B cell (primary cell): ENCODE results near the gene PHF13. TPM values are rescaled to one million over a fixed set of nuclear protein-coding genes. Genes with fewer than 3 reads are reported as not detected.

Experiments
- ATAC-seq: fragments of 200-7000 bp; cut with Tn5 transposase; one replicate; pipeline ENCODE4 v1.10.0; 2021; ENCODE audit warnings: low read depth, mild to moderate bottlenecking, moderate number of reproducible peaks, moderate library complexity
- CTCF ChIA-PET: fragments of 350-600 bp; sonication (Branson Sonifier 250); formaldehyde crosslinking; loops from one replicate; lab custom pipeline; 2021; ENCODE audit warnings: antibody characterized with exemption, inconsistent platforms; lab: Charles Lee
- POLR2A ChIA-PET: fragments of 350-600 bp; sonication (Branson Sonifier 250); formaldehyde crosslinking; loops from one replicate; lab custom pipeline; 2021; ENCODE audit warnings: antibody characterized with exemption; lab: Charles Lee
- DNase-seq: peaks from one replicate; pipeline ENCODE4 v3.0.0; 2013
- H2AFZ ChIP-seq: 2 replicates; pipeline ENCODE4 v1.6.1; 2012; ENCODE audit warnings: mild to moderate bottlenecking, low read depth, low read length; ENCODE audit not compliant: insufficient read depth, poor library complexity, severe bottlenecking
- H3K27ac ChIP-seq, 2 donors: 1 replicate in 1 of 2; 2 replicates in 1 of 2; pipeline ENCODE4 v1.5.1; 2012 to 2013; ENCODE audit warnings: low read length in 2 of 2, mild to moderate bottlenecking in 2 of 2, moderate library complexity in 1 of 2
- H3K27me3 ChIP-seq, 4 experiments: fragments of 200-600 bp in 1 of 4; sonication (generic) in 1 of 4; replicated peaks in 1 of 4; 1 replicate in 2 of 4; 2 replicates in 2 of 4; pipeline versions ENCODE4 v1.6.1 to v1.7.0; 2013 to 2016; ENCODE audit warnings: low read length in 3 of 4, mild to moderate bottlenecking in 2 of 4, mixed read lengths in 1 of 4, moderate library complexity in 1 of 4; ENCODE audit not compliant: insufficient read depth in 4 of 4, control insufficient read depth in 3 of 4; ENCODE audit errors: control extremely low read depth in 1 of 4
- H3K36me3 ChIP-seq, 2 experiments: replicated peaks in 1 of 2; 1 replicate in 1 of 2; 2 replicates in 1 of 2; pipeline versions ENCODE4 v1.6.1 to v1.7.1; 2013; ENCODE audit warnings: low read length in 1 of 2; ENCODE audit not compliant: insufficient read depth in 2 of 2, control insufficient read depth in 1 of 2; ENCODE audit errors: control extremely low read depth in 1 of 2, extremely low read depth in 1 of 2
- H3K4me1 ChIP-seq, 2 donors: fragments of 200-600 bp in 1 of 2; sonication (generic) in 1 of 2; 1 replicate in 1 of 2; 2 replicates in 1 of 2; pipeline versions ENCODE4 v1.5.1 to v1.6.1; 2013 to 2017; ENCODE audit warnings: low read length in 2 of 2; ENCODE audit not compliant: control insufficient read depth in 2 of 2, insufficient read depth in 2 of 2
- H3K4me2 ChIP-seq: replicated peaks from 2 replicates; pipeline ENCODE3; 2012; ENCODE audit warnings: mild to moderate bottlenecking, low read depth, low read length; ENCODE audit not compliant: poor library complexity, severe bottlenecking
- H3K4me3 ChIP-seq, 5 experiments: fragments of 200-600 bp in 1 of 5; sonication (generic) in 1 of 5; 1 replicate in 3 of 5; 2 replicates in 2 of 5; pipeline versions ENCODE4 v1.5.1 to v1.7.0; 2011 to 2016; ENCODE audit warnings: low read length in 4 of 5, mild to moderate bottlenecking in 4 of 5, low read depth in 2 of 5, control low read depth in 1 of 5, moderate library complexity in 1 of 5; ENCODE audit not compliant: insufficient read depth in 1 of 5; ENCODE audit errors: control extremely low read depth in 1 of 5, extremely low read depth in 1 of 5
- H3K79me2 ChIP-seq: fragments of 200-600 bp; sonication (generic); one replicate; pipeline ENCODE4 v1.6.0; 2016; ENCODE audit warnings: low read length; ENCODE audit not compliant: control insufficient read depth, insufficient read depth
- H3K9ac ChIP-seq: fragments of 200-600 bp; sonication (generic); 2 replicates; pipeline ENCODE4 v1.6.1; 2017; ENCODE audit warnings: mild to moderate bottlenecking, low read length, moderate library complexity
- H3K9me3 ChIP-seq, 3 donors: one replicate each; pipeline versions ENCODE4 v1.6.1 to v1.7.1; 2013; ENCODE audit warnings: low read length in 2 of 3; ENCODE audit not compliant: control insufficient read depth in 2 of 3, insufficient read depth in 1 of 3; ENCODE audit errors: control extremely low read depth in 1 of 3
- H4K20me1 ChIP-seq: 2 replicates; pipeline ENCODE4 v1.6.0; 2012; ENCODE audit warnings: mild to moderate bottlenecking, low read length; ENCODE audit not compliant: insufficient read depth, control insufficient read depth, poor library complexity, severe bottlenecking
- H3K27ac Mint-ChIP-seq: one replicate; pipeline ENCODE4 v1.8.0; 2021; ENCODE audit warnings: mixed read lengths
- H3K27me3 Mint-ChIP-seq: one replicate; pipeline ENCODE4 v1.8.0; 2021; ENCODE audit warnings: mixed read lengths
- H3K4me1 Mint-ChIP-seq: one replicate; pipeline ENCODE4 v1.8.0; 2021; ENCODE audit warnings: mixed read lengths
- H3K4me3 Mint-ChIP-seq: one replicate; pipeline ENCODE4 v1.8.0; 2021; ENCODE audit warnings: mixed read lengths
- H3K9me3 Mint-ChIP-seq: one replicate; pipeline ENCODE4 v1.8.0; 2022; ENCODE audit warnings: mixed read lengths; ENCODE audit not compliant: insufficient read depth
- CTCF ChIP-seq: fragments of 200-600 bp; IDR thresholded peaks from one replicate; pipeline ENCODE4 v1.8.0; 2022; ENCODE audit warnings: antibody characterized with exemption, mild to moderate bottlenecking
- EZH2 ChIP-seq: IDR thresholded peaks from 2 replicates; pipeline ENCODE4 v1.6.1; 2012; ENCODE audit warnings: borderline replicate concordance, low read depth, mild to moderate bottlenecking, moderate library complexity, low read length; ENCODE audit not compliant: insufficient read depth, poor library complexity, severe bottlenecking
- WGBS: methylation state at CpG from one replicate; pipeline ENCODE4 v1.1.5; 2013; ENCODE audit warnings: missing lambda C conversion rate; ENCODE audit not compliant: insufficient coverage; 5-methylcytosine and 5-hydroxymethylcytosine counted together
- intact Hi-C: fragments of 100-400 bp; cut with micrococcal nuclease; formaldehyde crosslinking; loops from one replicate; pipeline ENCODE4 v1.10.0; 2022
- polyA plus RNA-seq: library from polyadenylated mRNA; depleted of rRNA; stranded (reverse); fragments of >200 nt; gene quantifications from 2 replicates; pipeline ENCODE4 v1.2.3, GENCODE V29; 2012
- total RNA-seq, 2 donors: library from RNA; stranded (reverse); fragments of 120-200 nt in 1 of 2; gene quantifications; 1 replicate in 1 of 2; 2 replicates in 1 of 2; pipeline versions ENCODE4 v1.2.3 to v1.2.4, GENCODE V29; 2013 to 2022

The PHF13 gene
- total and polyA plus RNA-seq, 2 donors (not counting 1 experiment from before 2014, with no cell fraction given), result 5.3 to 11.0 TPM

- Histone ChIP-seq H3K4me1 (peaks cover 20 to 32% of the 10 kb centered on the region in 2 donors), H4K20me1 (peaks cover 14% of the 10 kb centered on the region), H3K27ac (peak within 1 kb of the TSS; percentile 87 to 91), H3K79me2 (peaks cover 34% of the 10 kb centered on the region), H3K9me3 (no peaks in the 10 kb centered on the region), H3K4me3 (peak within 1 kb of the TSS; percentile 30 to 91 (median 88)), H3K9ac (peak within 1 kb of the TSS; percentile 89), H3K27me3 (no peaks in the 10 kb centered on the region), H3K4me2 (peak within 1 kb of the TSS; percentile 88), H3K36me3 (peaks cover 0 to 2% of the 10 kb centered on the region in 2 experiments), H2AFZ (peak within 1 kb of the TSS; percentile 84)
- ChIA-PET CTCF (interaction anchor here (0.5 to 1.5 kb wide), 4 partner anchors 22 to 67 kb away, joined by 3 to 9 read pairs (median 4); partner anchors contain the start of genes NOL9 and TAS1R1), POLR2A (interaction anchor here (0.6 to 3.4 kb wide), 7 partner anchors 18 to 34 kb away, joined by 3 to 21 read pairs (median 6); partner anchors contain the start of genes KLHL21, NOL9, PHF13 and TAS1R1)
- Mint-ChIP-seq H3K4me3 (peak within 1 kb of the TSS; percentile 98), H3K4me1 (peaks cover 34% of the 10 kb centered on the region), H3K27me3 (no peaks in the 10 kb centered on the region), H3K27ac (peak within 1 kb of the TSS; percentile 98), H3K9me3 (no peaks in the 10 kb centered on the region)
- intact Hi-C loops, result loop anchor here (1.0 kb wide), 4 partner anchors 22 to 46 kb away; partner anchors contain the start of genes NOL9 and PHF13
- WGBS, result 22% methylated on average over 58 of the region's 58 CpGs
- TF ChIP-seq CTCF (no peak), EZH2 (no peak)
- ATAC-seq, result peak; percentile 97
- peak; percentile 97 for DNase-seq
Measured at GRCh38 chr1:6579374-6580118, 34.0 kb upstream of the PHF13 start, which contains the start of gene ZBTB48. Gene ZBTB48 (plus strand): TSS chr1:6579994. CDS start chr1:6580610, 616 bp downstream.
